ENCODE measurements around the gene FXYD7.

DNA sequence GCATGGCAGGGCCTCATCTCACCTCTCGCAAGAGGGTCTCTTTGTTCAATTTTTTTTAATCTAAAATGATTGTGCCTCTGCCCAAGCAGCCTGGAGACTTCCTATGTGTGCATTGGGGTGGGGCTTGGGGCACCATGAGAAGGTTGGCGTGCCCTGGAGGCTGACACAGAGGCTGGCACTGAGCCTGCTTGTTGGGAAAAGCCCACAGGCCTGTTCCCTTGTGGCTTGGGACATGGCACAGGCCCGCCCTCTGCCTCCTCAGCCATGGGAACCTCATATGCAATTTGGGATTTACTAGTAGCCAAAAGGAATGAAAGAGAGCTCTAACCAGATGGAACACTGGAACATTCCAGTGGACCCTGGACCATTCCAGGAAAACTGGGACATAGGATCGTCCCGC is 19.5 kb upstream of the FXYD7 start:
- TF ChIP-seq CTCF (IDR thresholded peaks at IDR 0.05 in 8 of 11, conservative IDR thresholded peaks at IDR 0.05 in 3 of 11): no peak
- TF ChIP-seq POLR2AphosphoS5 (IDR thresholded peaks at IDR 0.05): no peak
- no peak for TF ChIP-seq POLR2A (IDR thresholded peaks at IDR 0.05)
